SJSA1 (cell line): Measurements from ENCODE around the gene UBE2I. TPM values are rescaled to one million over a fixed set of nuclear protein-coding genes. Genes with fewer than 3 reads are reported as not detected.

Experiments
- DNase-seq, 2 experiments: peaks; one replicate each; pipeline ENCODE4 v3.0.0-alpha.2; 2015 to 2020; ENCODE audit warnings: low spot score in 2 of 2, low read depth in 1 of 2
- H3K27ac ChIP-seq: fragments of 250-450 bp; sonication (Bioruptor Pico); 2 replicates; pipeline ENCODE4 v1.5.1; 2020; ENCODE audit warnings: mild to moderate bottlenecking, moderate library complexity
- H3K27me3 ChIP-seq: fragments of 250-450 bp; sonication (Bioruptor Pico); replicated peaks from 2 replicates; pipeline ENCODE4 v1.5.1; 2020; ENCODE audit warnings: mild to moderate bottlenecking, moderate library complexity
- H3K36me3 ChIP-seq: fragments of 250-450 bp; sonication (Bioruptor Pico); 2 replicates; pipeline ENCODE4 v1.5.1; 2020; ENCODE audit warnings: mild to moderate bottlenecking
- H3K4me1 ChIP-seq: fragments of 250-450 bp; sonication (Bioruptor Pico); replicated peaks from 2 replicates; pipeline ENCODE4 v1.6.1; 2021; ENCODE audit warnings: mild to moderate bottlenecking
- H3K4me3 ChIP-seq: fragments of 250-450 bp; sonication (Bioruptor Pico); 2 replicates; pipeline ENCODE4 v1.5.1; 2020; ENCODE audit warnings: mild to moderate bottlenecking
- H3K9me3 ChIP-seq: fragments of 250-450 bp; sonication (Bioruptor Pico); replicated peaks from 2 replicates; pipeline ENCODE4 v1.5.1; 2020; ENCODE audit warnings: mild to moderate bottlenecking
- total RNA-seq: library from RNA; depleted of rRNA; stranded (reverse); fragments of >200 nt; shearing (Covaris generic); gene quantifications from 2 replicates; pipeline ENCODE4 v1.2.3, GENCODE V29; 2014

The UBE2I gene
- total RNA-seq, 1 experiment from 2014 or later = 77.4 TPM

- no peak overlapping the region for H3K27ac ChIP-seq
- peaks cover 24% of the 10 kb centered on the region for H3K4me1 ChIP-seq
- peaks cover 15% of the 10 kb centered on the region for H3K27me3 ChIP-seq
- DNase-seq = no peak
- no peak overlapping the region for H3K4me3 ChIP-seq
- H3K36me3 ChIP-seq = peaks cover 34% of the 10 kb centered on the region
- peaks cover 3% of the 10 kb centered on the region; the same call in 1 of the 2 replicates for H3K9me3 ChIP-seq
Measured at GRCh38 chr16:1346422-1347285, 37.2 kb downstream of the UBE2I start.

- Histone ChIP-seq H3K27ac (no peak overlapping the region), H3K27me3 (peaks cover 8% of the 10 kb centered on the region), H3K4me3 (no peak overlapping the region), H3K4me1 (peaks cover 27% of the 10 kb centered on the region), H3K36me3 (peaks cover 39% of the 10 kb centered on the region), H3K9me3 (peaks cover 9% of the 10 kb centered on the region; the same call in 1 of the 2 replicates)
- DNase-seq = no peak
Measured at GRCh38 chr16:1347286-1347855, 37.9 kb downstream of the UBE2I start.

DNA sequence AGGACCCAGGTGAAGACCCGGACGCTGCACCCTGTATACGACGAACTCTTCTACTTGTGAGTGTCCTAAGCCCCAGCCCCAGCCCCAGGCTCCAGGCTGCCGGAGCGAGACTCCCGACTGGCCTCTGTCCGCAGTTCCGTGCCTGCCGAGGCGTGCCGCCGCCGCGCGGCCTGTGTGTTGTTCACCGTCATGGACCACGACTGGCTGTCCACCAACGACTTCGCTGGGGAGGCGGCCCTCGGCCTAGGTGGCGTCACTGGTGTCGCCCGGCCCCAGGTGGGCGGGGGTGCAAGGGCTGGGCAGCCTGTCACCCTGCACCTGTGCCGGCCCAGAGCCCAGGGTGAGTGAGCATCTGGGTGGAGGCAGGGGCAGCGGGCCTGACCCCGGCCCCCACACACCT is 38.5 kb downstream of the UBE2I start:
- Histone ChIP-seq H3K36me3 (peaks cover 39% of the 10 kb centered on the region), H3K27ac (no peak overlapping the region), H3K27me3 (peaks cover 4% of the 10 kb centered on the region; the same call in 1 of the 2 replicates), H3K4me3 (no peak overlapping the region), H3K4me1 (peaks cover 28% of the 10 kb centered on the region), H3K9me3 (peaks cover 9% of the 10 kb centered on the region; the same call in 1 of the 2 replicates)
- no peak for DNase-seq

DNA sequence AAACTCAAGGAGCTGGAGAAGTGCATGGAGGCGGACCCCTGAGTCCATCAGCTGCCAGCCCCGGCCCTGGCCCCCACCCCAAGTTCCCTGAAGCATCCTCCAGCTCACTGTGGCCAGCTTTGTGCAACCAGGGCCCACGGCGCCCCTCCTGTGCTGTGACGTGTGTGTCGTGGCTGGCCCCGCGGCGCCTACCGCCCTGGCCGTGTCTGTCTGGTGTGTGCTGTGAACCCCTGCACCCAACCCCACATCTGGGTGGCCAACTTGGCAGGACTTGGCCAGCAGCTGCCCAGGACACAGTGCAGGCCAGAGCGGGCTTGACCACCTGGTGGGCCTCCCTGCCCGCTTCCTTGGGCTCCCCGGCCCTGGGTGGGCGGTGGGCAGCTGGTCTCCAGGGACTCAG is 39.0 kb downstream of the UBE2I start:
- Histone ChIP-seq H3K27me3 (peaks cover 1% of the 10 kb centered on the region; the same call in 1 of the 2 replicates), H3K4me1 (peaks cover 28% of the 10 kb centered on the region), H3K4me3 (no peak overlapping the region), H3K9me3 (peaks cover 9% of the 10 kb centered on the region; the same call in 1 of the 2 replicates), H3K27ac (no peak overlapping the region), H3K36me3 (peaks cover 39% of the 10 kb centered on the region)
- no peak for DNase-seq

DNA sequence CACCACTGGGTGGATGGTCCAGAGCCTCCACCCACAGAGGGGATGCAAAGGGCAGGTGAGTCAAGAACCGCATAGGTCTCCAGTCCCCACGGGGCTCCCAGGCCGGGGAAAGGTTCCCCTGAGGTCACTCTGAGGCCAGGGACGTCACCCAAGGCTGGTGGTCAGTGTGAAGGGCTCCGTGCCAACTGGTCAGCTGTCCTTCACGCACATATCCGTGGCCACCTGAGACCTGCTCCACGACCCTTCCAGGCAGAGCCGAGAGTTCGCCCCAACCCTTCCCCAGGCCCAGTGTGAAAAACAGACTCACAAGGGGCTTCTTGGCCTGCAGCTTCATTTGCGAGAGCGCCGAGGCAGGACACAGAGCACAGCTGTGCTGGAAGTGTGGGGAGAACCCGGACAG is 39.5 kb downstream of the UBE2I start:
- Histone ChIP-seq H3K9me3 (peaks cover 9% of the 10 kb centered on the region; the same call in 1 of the 2 replicates), H3K4me1 (peaks cover 26% of the 10 kb centered on the region), H3K36me3 (peaks cover 39% of the 10 kb centered on the region), H3K27me3 (no peaks in the 10 kb centered on the region; the same call in 1 of the 2 replicates), H3K27ac (no peak overlapping the region), H3K4me3 (no peak overlapping the region)
- DNase-seq = no peak

DNA sequence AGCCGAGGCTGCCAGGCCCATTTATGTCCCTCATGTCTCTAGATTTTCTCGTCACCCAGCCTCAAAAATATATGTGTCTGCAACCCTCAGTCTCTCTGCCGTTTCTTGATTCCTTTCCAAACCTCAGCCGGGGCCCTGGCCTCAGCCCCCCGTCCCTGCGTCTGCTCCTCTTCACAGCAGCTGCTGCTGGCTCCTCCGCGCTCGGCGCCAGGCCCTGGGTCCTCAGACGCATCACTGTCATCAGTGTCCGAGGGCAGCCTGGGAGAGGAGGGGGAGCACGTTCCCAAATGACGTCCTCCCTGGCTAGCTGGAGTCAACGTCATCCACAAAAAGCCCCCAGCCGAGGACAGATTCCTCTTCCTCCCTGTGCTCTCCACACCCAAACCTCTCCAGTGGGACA is 39.9 kb downstream of the UBE2I start:
- Histone ChIP-seq H3K4me1 (peaks cover 26% of the 10 kb centered on the region), H3K4me3 (no peak overlapping the region), H3K27me3 (no peaks in the 10 kb centered on the region; the same call in 1 of the 2 replicates), H3K27ac (no peak overlapping the region), H3K36me3 (peaks cover 39% of the 10 kb centered on the region), H3K9me3 (peaks cover 9% of the 10 kb centered on the region; the same call in 1 of the 2 replicates)
- no peak for DNase-seq

- no peak for DNase-seq
- H3K4me3 ChIP-seq = no peak overlapping the region
Measured at GRCh38 chr16:1349951-1350350, 40.5 kb downstream of the UBE2I start.

GRCh38 chr16:1350691-1351090 is 41.3 kb downstream of the UBE2I start:
- H3K27me3 ChIP-seq = no peaks in the 10 kb centered on the region
- peaks cover 39% of the 10 kb centered on the region for H3K36me3 ChIP-seq
- peak overlapping the region; percentile 99 for H3K4me3 ChIP-seq
- H3K4me1 ChIP-seq = peaks cover 26% of the 10 kb centered on the region
- no peak overlapping the region for H3K27ac ChIP-seq
- peaks cover 9% of the 10 kb centered on the region; the same call in 1 of the 2 replicates for H3K9me3 ChIP-seq
- no peak for DNase-seq

More at GRCh38 chr16:1349951-1350350, 40.5 kb downstream of the UBE2I start:
- Histone ChIP-seq H3K9me3 (peaks cover 9% of the 10 kb centered on the region; the same call in 1 of the 2 replicates), H3K27ac (no peak overlapping the region), H3K36me3 (peaks cover 39% of the 10 kb centered on the region), H3K27me3 (no peaks in the 10 kb centered on the region), H3K4me1 (peaks cover 26% of the 10 kb centered on the region)

DNA sequence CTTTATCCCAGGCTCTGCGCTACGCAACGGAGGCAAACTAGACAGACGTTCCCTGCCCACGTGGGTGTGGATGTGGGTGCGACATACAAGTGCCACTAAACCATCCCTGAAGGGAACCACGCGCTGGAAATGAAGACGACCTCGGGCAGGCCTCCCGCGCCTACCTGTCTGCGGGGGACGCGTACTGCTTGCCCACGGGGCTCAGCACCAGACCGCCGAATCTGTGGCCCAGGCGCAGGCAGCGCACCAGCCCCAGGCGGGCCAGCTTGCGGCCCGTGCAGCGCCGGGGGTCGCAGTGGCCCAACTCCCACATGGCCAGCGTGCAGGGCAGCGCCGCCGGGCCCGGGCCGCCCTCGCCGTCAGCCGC is 41.8 kb downstream of the UBE2I start:
- Histone ChIP-seq H3K27me3 (no peaks in the 10 kb centered on the region), H3K27ac (peak overlapping the region; percentile 16; the same call in 1 of the 2 replicates), H3K4me3 (peak overlapping the region; percentile 99), H3K4me1 (peaks cover 26% of the 10 kb centered on the region), H3K9me3 (peaks cover 9% of the 10 kb centered on the region; the same call in 1 of the 2 replicates), H3K36me3 (peaks cover 39% of the 10 kb centered on the region)
- no peak for DNase-seq

DNA sequence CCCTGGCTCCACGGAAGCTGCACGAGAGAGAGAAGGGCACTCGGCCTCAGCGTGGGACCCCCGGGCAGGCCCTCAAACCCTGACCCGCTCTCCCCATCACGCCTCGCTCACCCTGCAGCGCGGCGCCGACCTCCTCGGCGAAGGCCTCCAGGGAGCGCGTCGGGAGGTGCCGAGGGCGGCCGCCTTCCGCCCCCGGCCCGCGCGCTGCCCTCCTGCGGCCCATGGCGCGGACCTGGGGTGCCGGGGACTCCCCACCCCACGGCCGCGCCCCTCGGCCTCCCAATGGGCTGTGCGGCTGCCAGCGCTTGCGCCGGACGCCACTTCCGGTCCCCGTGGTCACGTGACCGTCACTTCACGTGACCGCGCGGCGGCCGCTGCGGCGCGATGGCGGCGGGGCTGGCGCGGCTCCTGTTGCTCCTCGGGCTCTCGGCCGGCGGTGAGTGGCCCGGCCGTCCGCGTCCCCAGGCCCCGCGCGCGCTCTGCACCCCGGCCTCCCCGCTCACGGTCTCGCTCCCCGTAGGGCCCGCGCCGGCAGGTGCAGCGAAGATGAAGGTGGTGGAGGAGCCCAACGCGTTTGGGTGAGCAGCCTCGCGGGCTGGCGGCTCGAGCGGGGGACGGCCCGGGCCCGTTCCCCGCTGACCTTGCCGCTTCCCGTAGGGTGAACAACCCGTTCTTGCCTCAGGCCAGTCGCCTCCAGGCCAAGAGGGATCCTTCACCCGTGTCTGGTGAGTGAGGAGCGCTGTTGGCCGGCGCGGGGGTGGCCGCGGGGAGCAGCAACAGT is 42.3 kb downstream of the UBE2I start, which contains the start of the genes GNPTG and TSR3:
Gene GNPTG, plus strand, starts transcription at position 350 of the 781 bp plus-strand sequence. Its CDS starts 35 bp downstream, at position 385.
Gene TSR3, minus strand, starts transcription at position 297 of the 781 bp plus-strand sequence. Its CDS starts 74 bp downstream, at position 223.
- DNase-seq = peak; percentile 74 to 76
- H3K4me3 ChIP-seq = peak within 1 kb of the TSS; percentile 99
- H3K4me1 ChIP-seq = peaks cover 26% of the 10 kb centered on the region
- no peaks in the 10 kb centered on the region for H3K27me3 ChIP-seq
- peaks cover 9% of the 10 kb centered on the region; the same call in 1 of the 2 replicates for H3K9me3 ChIP-seq
- H3K27ac ChIP-seq = peak within 1 kb of the TSS; percentile 16; the same call in 1 of the 2 replicates
- peaks cover 39% of the 10 kb centered on the region for H3K36me3 ChIP-seq

DNA sequence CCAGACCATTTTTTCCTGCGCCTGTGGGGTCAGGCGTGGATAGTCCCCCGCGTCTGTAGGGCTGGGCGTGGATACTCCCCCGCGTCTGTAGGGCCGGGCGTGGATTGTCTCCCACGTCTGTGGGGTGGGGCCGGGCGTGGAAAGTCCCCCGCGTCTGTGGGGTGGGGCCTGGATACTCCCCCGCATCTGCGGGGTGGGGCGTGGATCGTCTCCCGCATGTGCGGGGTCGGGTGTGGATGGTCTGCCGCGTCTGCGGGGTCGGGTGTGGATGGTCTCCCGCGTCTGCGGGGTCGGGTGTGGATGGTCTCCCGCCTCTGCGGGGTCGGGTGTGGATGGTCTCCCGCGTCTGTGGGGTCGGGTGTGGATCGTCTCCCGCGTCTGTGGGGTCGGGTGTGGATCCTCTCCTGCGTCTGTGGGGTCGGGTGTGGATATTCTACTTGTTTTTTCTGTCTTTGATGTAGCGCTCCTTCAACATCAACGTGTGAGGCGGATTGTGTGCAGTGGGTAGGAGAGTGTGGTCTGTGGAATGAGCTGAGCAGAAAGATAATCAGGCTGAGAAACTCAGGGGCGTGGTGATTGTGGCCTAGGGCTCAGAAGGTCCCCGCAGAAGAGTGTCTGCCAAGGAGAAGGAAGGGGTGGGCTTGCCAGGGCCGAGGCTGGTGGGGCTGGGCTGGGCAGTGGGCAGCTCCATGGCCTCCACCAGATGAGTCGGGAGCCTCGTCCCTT is 45.5 kb downstream of the UBE2I start:
- Histone ChIP-seq H3K27ac (no peak overlapping the region), H3K36me3 (peaks cover 23% of the 10 kb centered on the region), H3K27me3 (no peaks in the 10 kb centered on the region), H3K4me1 (peaks cover 29% of the 10 kb centered on the region), H3K4me3 (no peak overlapping the region), H3K9me3 (peaks cover 9% of the 10 kb centered on the region; the same call in 1 of the 2 replicates)
- no peak for DNase-seq

- Histone ChIP-seq H3K4me1 (peaks cover 26% of the 10 kb centered on the region), H3K36me3 (peaks cover 17% of the 10 kb centered on the region), H3K9me3 (peaks cover 9% of the 10 kb centered on the region; the same call in 1 of the 2 replicates), H3K27me3 (no peaks in the 10 kb centered on the region), H3K4me3 (no peak overlapping the region), H3K27ac (no peak overlapping the region)
- no peak for DNase-seq
Measured at GRCh38 chr16:1355591-1355990, 46.2 kb downstream of the UBE2I start.
